H1 (cell line): ENCODE results near the gene ZNF689. TPM values are rescaled to one million over a fixed set of nuclear protein-coding genes. Genes with fewer than 3 reads are reported as not detected.

ENCODE experiments used
- CBX8 ChIP-seq: fragments of 300-800, 300-1000 bp; sonication (generic); IDR thresholded peaks from 2 replicates; pipeline ENCODE4 v1.7.1; 2016; ENCODE audit warnings: low read depth, low read length, borderline replicate concordance
- EGR1 ChIP-seq: IDR thresholded peaks from 2 replicates; pipeline ENCODE4 v1.6.1; 2011; ENCODE audit warnings: low read depth, low read length, borderline replicate concordance
- RXRA ChIP-seq: IDR thresholded peaks from 2 replicates; pipeline ENCODE4 v1.6.1; 2011; ENCODE audit warnings: low read depth, mild to moderate bottlenecking, low read length, moderate library complexity; ENCODE audit not compliant: insufficient read depth
- polyA plus RNA-seq, 7 experiments: library from polyadenylated mRNA; depleted of rRNA in 3 of 7; stranded (reverse) in 5 of 7; unstranded in 2 of 7; fragments of >200 nt in 5 of 7; fragments of 200-250 nt in 2 of 7; gene quantifications; 1 replicate in 5 of 7; 2 replicates in 1 of 7; 4 replicates in 1 of 7; pipeline versions ENCODE4 v1.2.1 to v1.2.3, GENCODE V29; 2011 to 2013; ENCODE audit warnings: missing spikeins in 2 of 7, mixed read lengths in 2 of 7
- total RNA-seq: library from RNA; stranded (reverse); fragmentation: NEBNext Ultra II Directional; extraction: Animal tissue kit (Norgen Biotek cat#: 25700); gene quantifications from 2 replicates; pipeline ENCODE4 v1.2.1, GENCODE V29; 2021

The ZNF689 gene
- total and polyA plus RNA-seq, 2 of the 8 experiments (the other 6 are each of a cell fraction or from before 2014, with no cell fraction given) = 14.3 to 15.3 TPM

DNA sequence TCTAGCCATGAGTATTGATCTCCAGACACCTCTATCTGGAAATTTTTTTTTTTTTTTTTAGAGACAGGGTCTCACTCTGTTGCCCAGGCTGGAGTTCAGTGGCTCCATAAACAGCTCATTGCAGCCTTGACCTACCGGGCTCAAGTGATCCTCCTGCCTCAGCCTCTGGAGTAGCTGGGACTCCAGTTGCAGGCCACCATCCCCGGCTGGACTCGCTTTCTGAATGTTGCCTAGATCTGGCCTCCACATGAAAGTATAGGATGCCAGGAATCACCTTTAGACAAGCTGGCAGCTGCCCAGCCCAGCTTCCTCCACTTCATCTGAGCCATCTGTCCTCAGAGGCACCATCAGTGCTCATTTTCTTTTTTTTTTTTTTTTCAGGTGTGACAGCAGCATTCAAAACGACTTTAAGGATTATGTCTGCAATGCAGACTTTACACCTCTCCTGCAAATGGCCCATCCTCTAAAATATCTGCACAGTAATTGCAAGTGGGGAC, 34.2 kb upstream of the ZNF689 start (continued):
- no peak for TF ChIP-seq EGR1
- TF ChIP-seq CBX8 = no peak
- TF ChIP-seq RXRA = no peak
